NCI-H2029 treated with DMSO at 0.1 percent for 48 hours (cell line): ENCODE data around the gene TMEM260.
"Not testable (repeated sequence)": the region's sequence is repeated elsewhere in the genome, so short reads cannot be mapped to it uniquely, and the experiment has no call there.

Experiments used
- DNase-seq: peaks from one replicate; lab custom pipeline; 2025; lab: John Stamatoyannopoulos, UW

The TMEM260 gene

DNA sequence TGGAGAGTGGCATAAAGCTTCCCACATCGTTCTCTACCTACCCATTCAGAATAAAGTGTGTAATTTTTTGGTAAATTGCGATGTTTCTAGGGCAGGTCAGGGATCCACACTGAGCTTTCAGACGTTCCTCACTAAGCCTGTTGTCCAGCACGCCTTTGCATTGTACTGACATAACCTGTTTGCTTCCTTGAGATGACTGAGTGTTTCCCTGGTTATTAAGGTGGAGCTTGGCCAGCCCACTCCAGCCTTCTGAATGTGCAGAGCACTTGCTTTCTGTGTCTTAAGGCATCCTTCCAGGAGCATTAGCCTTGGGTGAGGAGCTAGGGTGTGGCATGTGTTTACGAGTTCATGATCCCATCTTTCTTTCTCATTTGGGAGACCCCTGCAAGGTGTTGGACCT lies 96.4 kb downstream of the TMEM260 start:
- DNase-seq = no peak

DNA sequence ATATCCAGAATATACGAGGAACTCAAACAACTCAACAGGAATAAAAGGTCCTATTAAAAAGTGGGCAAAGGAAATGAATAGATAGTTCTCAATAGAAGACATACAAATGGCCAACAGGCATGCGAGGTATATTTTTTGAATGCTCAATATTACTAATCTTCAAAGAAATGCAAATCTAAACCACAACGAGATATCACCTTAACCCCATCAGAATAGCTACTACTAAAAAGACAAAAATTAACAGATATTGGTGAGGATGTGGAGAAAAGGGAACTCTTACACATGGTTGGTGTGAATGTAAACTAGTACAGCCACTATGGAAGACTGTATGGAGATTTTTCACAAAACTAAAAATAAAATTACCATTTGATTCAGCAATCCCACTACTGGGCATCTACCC lies 99.2 kb downstream of the TMEM260 start:
- DNase-seq = no peak

DNA sequence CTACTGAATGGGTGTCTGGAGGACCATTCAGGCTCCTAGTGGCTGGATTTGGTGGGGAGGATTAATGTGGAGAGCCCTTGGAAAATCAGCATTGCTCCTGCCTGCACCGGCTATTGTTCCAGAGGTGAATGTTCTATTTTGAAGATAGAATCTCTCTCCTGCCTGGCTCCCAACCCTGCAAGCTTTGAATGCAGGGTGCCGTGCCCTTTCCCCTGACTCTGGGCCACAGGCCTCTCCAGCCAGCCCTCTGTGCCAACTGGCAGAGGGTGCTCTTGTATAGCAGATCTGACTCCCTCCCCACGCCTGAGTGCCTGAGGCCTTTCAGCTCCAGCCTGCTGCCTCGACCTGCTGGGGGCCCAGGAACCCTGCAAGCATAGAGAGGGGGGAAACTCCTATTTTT lies 106.8 kb downstream of the TMEM260 start:
- DNase-seq = no peak

DNA sequence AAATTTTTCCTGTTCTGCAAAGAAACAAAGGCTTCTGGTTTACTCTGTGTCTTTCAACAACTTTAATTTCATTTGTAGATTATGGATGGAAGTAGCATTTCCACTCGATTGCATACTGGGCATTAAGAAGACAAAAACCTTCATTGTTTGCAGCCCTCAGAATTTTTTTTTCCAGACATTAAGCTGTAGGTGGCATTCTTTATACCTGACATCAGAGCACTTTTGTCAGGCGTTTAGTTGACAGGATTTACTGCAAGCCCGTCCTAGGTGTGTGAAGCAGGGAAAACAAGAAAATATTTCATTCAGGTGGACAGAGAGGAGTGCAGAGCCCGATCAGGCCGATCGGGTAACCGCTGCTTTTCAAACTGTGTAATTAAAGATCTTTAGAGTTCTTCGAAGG lies 107.5 kb downstream of the TMEM260 start:
- no peak for DNase-seq

DNA sequence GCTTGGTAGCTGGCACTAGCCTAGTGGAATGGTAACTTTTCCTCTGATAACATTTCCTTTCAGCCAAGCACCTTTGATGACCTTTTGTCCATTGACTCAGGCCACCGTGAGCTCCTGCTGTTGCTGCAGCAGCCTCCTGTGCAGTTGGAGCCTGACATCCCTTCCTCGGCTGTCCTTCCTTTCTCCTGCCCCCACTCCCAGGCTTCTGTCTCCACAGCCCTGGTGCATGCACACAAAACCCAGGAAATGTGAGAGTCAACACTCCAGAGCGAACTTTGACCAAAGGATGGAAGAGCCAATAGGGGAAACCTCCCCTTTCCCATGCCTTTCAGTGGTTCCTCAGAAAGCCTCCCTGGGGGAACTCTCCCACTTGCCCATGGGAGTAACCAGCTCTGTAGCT lies 115.0 kb downstream of the TMEM260 start:
- DNase-seq = no peak

DNA sequence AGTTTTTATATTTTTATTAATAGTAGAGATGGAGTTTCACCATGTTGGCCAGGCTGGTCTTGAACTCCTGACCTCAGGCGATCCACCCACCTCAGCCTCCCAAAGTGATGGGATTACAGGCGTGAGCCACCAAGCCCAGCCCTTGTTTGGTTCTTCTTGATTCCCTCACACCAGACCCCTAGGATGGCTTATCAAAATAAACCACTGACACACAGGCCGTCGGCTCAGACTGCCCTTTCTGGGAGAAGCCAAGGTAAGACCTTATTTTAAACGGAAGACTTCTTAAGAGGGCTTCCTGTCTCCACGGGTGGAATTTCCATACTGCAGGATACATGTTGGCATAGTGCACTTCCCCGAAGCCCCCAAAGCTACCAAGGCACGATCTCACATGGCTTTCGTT lies 115.6 kb downstream of the TMEM260 start:
- not testable (repeated sequence) for DNase-seq
